SK-N-SH treated with all-trans-retinoic acid at 6 μM for 48 hours (cell line): Measurements from ENCODE around the gene CCDC183.

Source experiments
- SNAI2 ChIP-seq: fragments of 250-450 bp; sonication (Bioruptor Pico); IDR thresholded peaks from 2 replicates; pipeline ENCODE4 v1.5.0; 2020; ENCODE audit warnings: mild to moderate bottlenecking, moderate library complexity
- TF ChIP-seq, protein P1 (sequence below): fragments of 250-450 bp; sonication (Bioruptor Pico); IDR thresholded peaks from 2 replicates; pipeline ENCODE4 v1.8.0; 2020; ENCODE audit warnings: mild to moderate bottlenecking, moderate library complexity, borderline replicate concordance
- TF ChIP-seq, protein P2 (sequence below): fragments of 250-450 bp; sonication (Bioruptor Pico); IDR thresholded peaks from 2 replicates; pipeline ENCODE4 v1.5.1; 2020; ENCODE audit warnings: low read depth, mild to moderate bottlenecking, moderate library complexity

DNA sequence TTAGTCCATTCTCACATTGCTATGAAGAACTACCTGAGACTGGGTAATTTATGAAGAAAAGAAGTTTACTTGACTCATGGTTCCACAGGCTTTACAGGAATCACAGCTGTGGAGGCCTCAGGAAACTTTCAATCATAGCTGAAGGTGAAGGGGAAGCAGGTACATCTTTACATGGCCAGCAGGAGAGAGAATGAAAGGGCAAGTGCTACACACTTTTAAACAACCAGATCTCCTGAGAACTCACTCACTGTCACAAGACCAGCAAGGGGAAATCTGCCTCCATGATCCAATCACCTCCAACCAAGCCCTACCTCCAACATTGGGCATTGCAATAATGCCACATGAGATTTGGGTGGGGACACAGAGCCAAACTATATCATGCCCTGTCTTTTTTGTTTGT is 44.3 kb upstream of the CCDC183 start:
- no peak for TF ChIP-seq SNAI2 (CRISPR knock-in tag)
- TF ChIP-seq, protein P1, sequence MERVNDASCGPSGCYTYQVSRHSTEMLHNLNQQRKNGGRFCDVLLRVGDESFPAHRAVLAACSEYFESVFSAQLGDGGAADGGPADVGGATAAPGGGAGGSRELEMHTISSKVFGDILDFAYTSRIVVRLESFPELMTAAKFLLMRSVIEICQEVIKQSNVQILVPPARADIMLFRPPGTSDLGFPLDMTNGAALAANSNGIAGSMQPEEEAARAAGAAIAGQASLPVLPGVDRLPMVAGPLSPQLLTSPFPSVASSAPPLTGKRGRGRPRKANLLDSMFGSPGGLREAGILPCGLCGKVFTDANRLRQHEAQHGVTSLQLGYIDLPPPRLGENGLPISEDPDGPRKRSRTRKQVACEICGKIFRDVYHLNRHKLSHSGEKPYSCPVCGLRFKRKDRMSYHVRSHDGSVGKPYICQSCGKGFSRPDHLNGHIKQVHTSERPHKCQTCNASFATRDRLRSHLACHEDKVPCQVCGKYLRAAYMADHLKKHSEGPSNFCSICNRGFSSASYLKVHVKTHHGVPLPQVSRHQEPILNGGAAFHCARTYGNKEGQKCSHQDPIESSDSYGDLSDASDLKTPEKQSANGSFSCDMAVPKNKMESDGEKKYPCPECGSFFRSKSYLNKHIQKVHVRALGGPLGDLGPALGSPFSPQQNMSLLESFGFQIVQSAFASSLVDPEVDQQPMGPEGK (CRISPR knock-in tag): no peak
- TF ChIP-seq, protein P2, sequence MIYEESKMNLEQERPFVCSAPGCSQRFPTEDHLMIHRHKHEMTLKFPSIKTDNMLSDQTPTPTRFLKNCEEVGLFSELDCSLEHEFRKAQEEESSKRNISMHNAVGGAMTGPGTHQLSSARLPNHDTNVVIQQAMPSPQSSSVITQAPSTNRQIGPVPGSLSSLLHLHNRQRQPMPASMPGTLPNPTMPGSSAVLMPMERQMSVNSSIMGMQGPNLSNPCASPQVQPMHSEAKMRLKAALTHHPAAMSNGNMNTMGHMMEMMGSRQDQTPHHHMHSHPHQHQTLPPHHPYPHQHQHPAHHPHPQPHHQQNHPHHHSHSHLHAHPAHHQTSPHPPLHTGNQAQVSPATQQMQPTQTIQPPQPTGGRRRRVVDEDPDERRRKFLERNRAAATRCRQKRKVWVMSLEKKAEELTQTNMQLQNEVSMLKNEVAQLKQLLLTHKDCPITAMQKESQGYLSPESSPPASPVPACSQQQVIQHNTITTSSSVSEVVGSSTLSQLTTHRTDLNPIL (CRISPR knock-in tag): no peak
